Measurements from ENCODE around the gene ATP6V1A. TPM values are rescaled to one million over a fixed set of nuclear protein-coding genes. Genes with fewer than 3 reads are reported as not detected.

The ATP6V1A gene
- total RNA-seq, 1 experiment from 2014 or later = 43.8 TPM

DNA sequence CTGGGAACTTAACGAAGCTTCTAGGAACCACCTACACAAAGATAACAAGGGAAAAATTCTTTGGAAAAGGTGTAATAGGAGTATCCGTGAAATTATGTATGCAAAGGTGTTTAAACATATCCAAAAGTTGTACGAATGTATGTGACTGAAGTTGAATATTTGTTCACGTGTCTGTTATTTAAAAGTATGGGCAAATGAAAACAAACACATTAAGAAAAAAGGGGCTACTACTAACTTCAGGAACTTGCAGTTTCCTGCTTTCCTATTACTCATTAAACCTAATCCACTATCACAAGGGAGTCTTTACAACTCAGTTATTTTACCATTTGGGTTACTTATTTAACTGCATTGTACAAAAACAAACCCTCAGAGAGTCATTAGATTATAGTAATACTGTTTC, 57.8 kb downstream of the ATP6V1A start:
- ATAC-seq (no peak), DNase-seq (no peak)
- no peaks in the 10 kb centered on the region for H4K20me1 ChIP-seq (ENCODE audit: low read length)
- no peaks in the 10 kb centered on the region for H3F3A ChIP-seq (ENCODE audit: low read length, unreplicated experiment)
- no peaks in the 10 kb centered on the region for H3K4me1 ChIP-seq (ENCODE audit: insufficient read depth, low read length)
- H3K9ac ChIP-seq (ENCODE audit: low read length) = no peak overlapping the region
- no peak overlapping the region for H2AFZ ChIP-seq (ENCODE audit: low read length)
- BruUV-seq (replicated peaks) = no TSS peak
- no peaks in the 10 kb centered on the region for H3K9me2 ChIP-seq (replicated peaks; ENCODE audit: low read length)
- H3K36me3 ChIP-seq (ENCODE audit: low read depth, low read length) = peaks cover 15% of the 10 kb centered on the region; the same call in 1 of the 2 replicates
- no peak overlapping the region for H3K27ac ChIP-seq (ENCODE audit: low read length)
- intact Hi-C loops (cut with micrococcal nuclease) = no loop called here
- no peaks in the 10 kb centered on the region for H3K27me3 ChIP-seq (ENCODE audit: low read length)
- H3K4me2 ChIP-seq (ENCODE audit: low read length) = no peak overlapping the region
- TF ChIP-seq EZH2phosphoT487 (IDR thresholded peaks at IDR 0.05; ENCODE audit: borderline replicate concordance, low read length) = no peak
- no peak for TF ChIP-seq EZH2 (IDR thresholded peaks at IDR 0.05; ENCODE audit: low read length, unreplicated experiment)
- TF ChIP-seq, protein P1, sequence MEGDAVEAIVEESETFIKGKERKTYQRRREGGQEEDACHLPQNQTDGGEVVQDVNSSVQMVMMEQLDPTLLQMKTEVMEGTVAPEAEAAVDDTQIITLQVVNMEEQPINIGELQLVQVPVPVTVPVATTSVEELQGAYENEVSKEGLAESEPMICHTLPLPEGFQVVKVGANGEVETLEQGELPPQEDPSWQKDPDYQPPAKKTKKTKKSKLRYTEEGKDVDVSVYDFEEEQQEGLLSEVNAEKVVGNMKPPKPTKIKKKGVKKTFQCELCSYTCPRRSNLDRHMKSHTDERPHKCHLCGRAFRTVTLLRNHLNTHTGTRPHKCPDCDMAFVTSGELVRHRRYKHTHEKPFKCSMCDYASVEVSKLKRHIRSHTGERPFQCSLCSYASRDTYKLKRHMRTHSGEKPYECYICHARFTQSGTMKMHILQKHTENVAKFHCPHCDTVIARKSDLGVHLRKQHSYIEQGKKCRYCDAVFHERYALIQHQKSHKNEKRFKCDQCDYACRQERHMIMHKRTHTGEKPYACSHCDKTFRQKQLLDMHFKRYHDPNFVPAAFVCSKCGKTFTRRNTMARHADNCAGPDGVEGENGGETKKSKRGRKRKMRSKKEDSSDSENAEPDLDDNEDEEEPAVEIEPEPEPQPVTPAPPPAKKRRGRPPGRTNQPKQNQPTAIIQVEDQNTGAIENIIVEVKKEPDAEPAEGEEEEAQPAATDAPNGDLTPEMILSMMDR (conservative IDR thresholded peaks at IDR 0.05; ENCODE audit: low read depth, low read length) = no peak
- POLR2A ChIA-PET (ENCODE audit: unreplicated experiment) = no interaction called here
- CTCF ChIA-PET = no interaction called here
- H3K9me3 ChIP-seq (ENCODE audit: low read length) = no peaks in the 10 kb centered on the region
- H3K4me3 ChIP-seq (ENCODE audit: low read length) = no peak overlapping the region
- no peaks in the 10 kb centered on the region for H3K79me2 ChIP-seq (ENCODE audit: low read length)

DNA sequence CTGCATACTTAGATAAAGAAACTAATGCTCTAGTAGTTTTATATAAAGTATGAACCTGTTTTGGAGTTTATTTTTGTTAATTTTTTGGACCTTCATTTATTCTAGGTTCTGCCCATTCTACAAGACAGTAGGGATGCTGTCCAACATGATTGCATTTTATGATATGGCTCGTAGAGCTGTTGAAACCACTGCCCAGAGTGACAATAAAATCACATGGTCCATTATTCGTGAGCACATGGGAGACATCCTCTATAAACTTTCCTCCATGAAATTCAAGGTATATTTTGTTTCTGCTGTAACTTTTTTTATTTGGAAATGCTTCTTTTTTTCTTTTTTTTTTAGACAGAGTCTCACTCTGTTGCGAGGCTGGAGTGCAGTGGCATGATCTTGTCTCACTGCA, 58.4 kb downstream of the ATP6V1A start:
- Histone ChIP-seq H3K9me2 (replicated peaks; ENCODE audit: low read length) (no peaks in the 10 kb centered on the region), H3K4me3 (ENCODE audit: low read length) (no peak overlapping the region), H3K4me2 (ENCODE audit: low read length) (no peak overlapping the region), H3K79me2 (ENCODE audit: low read length) (no peaks in the 10 kb centered on the region), H3F3A (ENCODE audit: low read length, unreplicated experiment) (no peaks in the 10 kb centered on the region), H3K27me3 (ENCODE audit: low read length) (no peaks in the 10 kb centered on the region), H3K36me3 (ENCODE audit: low read depth, low read length) (peaks cover 16% of the 10 kb centered on the region; the same call in 1 of the 2 replicates), H2AFZ (ENCODE audit: low read length) (no peak overlapping the region), H3K9me3 (ENCODE audit: low read length) (no peaks in the 10 kb centered on the region), H4K20me1 (ENCODE audit: low read length) (no peaks in the 10 kb centered on the region), H3K9ac (ENCODE audit: low read length) (no peak overlapping the region), H3K4me1 (ENCODE audit: insufficient read depth, low read length) (no peaks in the 10 kb centered on the region), H3K27ac (ENCODE audit: low read length) (no peak overlapping the region)
- BruUV-seq (replicated peaks) = no TSS peak
- intact Hi-C loops (cut with micrococcal nuclease) = no loop called here
- no peak for TF ChIP-seq EZH2phosphoT487 (IDR thresholded peaks at IDR 0.05; ENCODE audit: borderline replicate concordance, low read length)
- ChIA-PET POLR2A (ENCODE audit: unreplicated experiment) (no interaction called here), CTCF (no interaction called here)
- no peak for DNase-seq
- no peak for ATAC-seq

DNA sequence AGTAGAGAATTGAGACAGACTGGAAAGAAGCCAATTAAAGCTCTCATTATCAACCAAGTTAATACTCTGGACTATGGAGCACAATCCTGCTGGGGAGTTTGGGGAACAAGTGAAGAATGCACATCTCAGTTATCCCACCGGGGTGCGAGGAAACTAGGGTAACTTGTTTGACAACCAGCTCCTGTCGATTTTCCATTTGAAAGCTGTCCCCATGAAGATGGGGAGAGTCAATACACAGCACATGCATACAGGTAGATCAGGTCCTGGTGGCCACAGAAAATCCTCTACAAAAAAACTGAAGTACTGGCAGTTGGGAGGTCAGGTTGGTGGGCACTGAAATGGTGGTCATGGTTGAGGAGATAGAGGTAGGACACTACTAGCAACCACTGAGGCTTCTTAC, 66.0 kb downstream of the ATP6V1A start:
- no peak for TF ChIP-seq EZH2phosphoT487 (IDR thresholded peaks at IDR 0.05; ENCODE audit: borderline replicate concordance, low read length)

DNA sequence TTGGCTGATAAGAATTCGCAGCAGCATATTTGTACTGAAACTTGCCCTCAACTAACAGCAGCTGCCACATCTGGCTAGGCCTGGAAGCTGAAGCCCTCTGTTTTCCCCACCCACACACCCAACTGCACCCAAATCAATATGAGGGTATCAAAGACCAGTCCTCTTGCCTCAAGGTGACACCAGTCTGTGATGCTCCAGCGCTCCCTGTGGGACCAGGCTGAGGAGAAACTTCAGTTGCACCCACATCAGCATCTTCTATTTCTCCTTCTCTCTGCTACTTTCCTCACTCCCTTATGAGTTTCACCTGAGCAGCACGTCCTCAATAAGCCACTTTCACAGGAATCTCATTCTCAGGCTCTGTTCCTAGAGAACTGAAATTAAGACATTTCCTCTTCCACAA, 73.0 kb downstream of the ATP6V1A start:
- DNase-seq (no peak), ATAC-seq (no peak)
- TF ChIP-seq EZH2phosphoT487 (IDR thresholded peaks at IDR 0.05; ENCODE audit: borderline replicate concordance, low read length) (no peak), EZH2 (IDR thresholded peaks at IDR 0.05; ENCODE audit: low read length, unreplicated experiment) (no peak)
- TF ChIP-seq, protein P1 (conservative IDR thresholded peaks at IDR 0.05; ENCODE audit: low read depth, low read length) = no peak
- Histone ChIP-seq H3F3A (ENCODE audit: low read length, unreplicated experiment) (no peaks in the 10 kb centered on the region), H2AFZ (ENCODE audit: low read length) (no peak overlapping the region), H3K4me2 (ENCODE audit: low read length) (no peak overlapping the region), H3K4me1 (ENCODE audit: insufficient read depth, low read length) (peaks cover 2% of the 10 kb centered on the region; the same call in 1 of the 2 replicates), H3K4me3 (ENCODE audit: low read length) (no peak overlapping the region), H3K27me3 (ENCODE audit: low read length) (no peaks in the 10 kb centered on the region), H3K36me3 (ENCODE audit: low read depth, low read length) (no peaks in the 10 kb centered on the region), H3K27ac (ENCODE audit: low read length) (no peak overlapping the region), H3K79me2 (ENCODE audit: low read length) (no peaks in the 10 kb centered on the region), H4K20me1 (ENCODE audit: low read length) (no peaks in the 10 kb centered on the region), H3K9ac (ENCODE audit: low read length) (no peak overlapping the region), H3K9me2 (replicated peaks; ENCODE audit: low read length) (no peaks in the 10 kb centered on the region), H3K9me3 (ENCODE audit: low read length) (no peaks in the 10 kb centered on the region)
- ChIA-PET CTCF (no interaction called here), POLR2A (ENCODE audit: unreplicated experiment) (no interaction called here)
- intact Hi-C loops (cut with micrococcal nuclease) = no loop called here
- BruUV-seq (replicated peaks) = no TSS peak

More for the DNA sequence above, 66.0 kb downstream of the ATP6V1A start:
- POLR2A ChIA-PET (ENCODE audit: unreplicated experiment) = interaction anchor here (0.6 to 0.9 kb wide), 2 partner anchors 17 to 43 kb away, joined by 3 to 12 read pairs; no protein-coding TSS in a partner anchor
- H3K27me3 ChIP-seq (ENCODE audit: low read length) = no peaks in the 10 kb centered on the region
- H3K79me2 ChIP-seq (ENCODE audit: low read length) = no peaks in the 10 kb centered on the region
- intact Hi-C loops (cut with micrococcal nuclease) = no loop called here
- H3K9me3 ChIP-seq (ENCODE audit: low read length) = no peaks in the 10 kb centered on the region
- H3K27ac ChIP-seq (ENCODE audit: low read length) = no peak overlapping the region
- no peaks in the 10 kb centered on the region for H3K4me1 ChIP-seq (ENCODE audit: insufficient read depth, low read length)
- CTCF ChIA-PET = no interaction called here
- H3K4me3 ChIP-seq (ENCODE audit: low read length) = no peak overlapping the region
- ATAC-seq = no peak
- no peaks in the 10 kb centered on the region for H3F3A ChIP-seq (ENCODE audit: low read length, unreplicated experiment)
- H3K9ac ChIP-seq (ENCODE audit: low read length) = no peak overlapping the region
- no TSS peak for BruUV-seq (replicated peaks)
- 0 out of 2 replicates have a peak, but pooled peaks cover 5% of the 10 kb centered on the region for H3K36me3 ChIP-seq (ENCODE audit: low read depth, low read length)
- no peak for DNase-seq
- H4K20me1 ChIP-seq (ENCODE audit: low read length) = no peaks in the 10 kb centered on the region
- no peaks in the 10 kb centered on the region for H3K9me2 ChIP-seq (replicated peaks; ENCODE audit: low read length)
- H3K4me2 ChIP-seq (ENCODE audit: low read length) = no peak overlapping the region
- no peak overlapping the region for H2AFZ ChIP-seq (ENCODE audit: low read length)

Data from PC-3 (cell line).